Kidney epithelial cell (primary cell): ENCODE data around the gene KLRF2. TPM values are rescaled to one million over a fixed set of nuclear protein-coding genes. Genes with fewer than 3 reads are reported as not detected.

Experiments used
- DNase-seq: peaks from one replicate; pipeline ENCODE4 v3.0.0-alpha.2; 2010; ENCODE audit warnings: low read depth
- H3K27me3 ChIP-seq: 2 replicates; pipeline ENCODE4 v1.6.0; 2011; ENCODE audit warnings: low read length; ENCODE audit not compliant: control insufficient read depth, insufficient read depth
- H3K36me3 ChIP-seq: 2 replicates; pipeline ENCODE4 v1.5.1; 2011; ENCODE audit warnings: low read length; ENCODE audit not compliant: control insufficient read depth, insufficient read depth
- H3K4me3 ChIP-seq: 2 replicates; pipeline ENCODE4 v1.5.1; 2011; ENCODE audit warnings: low read depth, mild to moderate bottlenecking, control low read depth, low read length
- CTCF ChIP-seq: IDR thresholded peaks from 2 replicates; pipeline ENCODE4 v1.5.1; 2011; ENCODE audit warnings: mild to moderate bottlenecking, moderate library complexity, low read length, control low read depth, inconsistent platforms; ENCODE audit not compliant: insufficient read depth, poor library complexity, severe bottlenecking
- total RNA-seq: library from RNA; depleted of rRNA; stranded (reverse); fragments of >200 nt; gene quantifications from 2 replicates; pipeline ENCODE4 v1.2.3, GENCODE V29; 2015

Gene KLRF2
- total RNA-seq, 1 donor from 2014 or later = not detected

- TF ChIP-seq CTCF = peak; percentile 32
- H3K36me3 ChIP-seq = no peaks in the 10 kb centered on the region
- H3K27me3 ChIP-seq = peaks cover 4% of the 10 kb centered on the region
- H3K4me3 ChIP-seq = no peak overlapping the region
- no peak for DNase-seq
Observed at GRCh38 chr12:9940375-9940774, 59.1 kb downstream of the KLRF2 start.

GRCh38 chr12:9941838-9942237 is 60.5 kb downstream of the KLRF2 start:
- DNase-seq = no peak
- TF ChIP-seq CTCF = no peak
- Histone ChIP-seq H3K4me3 (no peak overlapping the region), H3K36me3 (no peaks in the 10 kb centered on the region), H3K27me3 (peaks cover 4% of the 10 kb centered on the region)

- Histone ChIP-seq H3K27me3 (peaks cover 4% of the 10 kb centered on the region), H3K4me3 (no peak overlapping the region), H3K36me3 (no peaks in the 10 kb centered on the region)
- no peak for DNase-seq
- no peak for TF ChIP-seq CTCF
Observed at GRCh38 chr12:9943240-9943639, 62.0 kb downstream of the KLRF2 start.

- no peaks in the 10 kb centered on the region for H3K36me3 ChIP-seq
- TF ChIP-seq CTCF = no peak
- DNase-seq = no peak
Observed at GRCh38 chr12:9944391-9944790, 63.1 kb downstream of the KLRF2 start.

More at GRCh38 chr12:9944391-9944790, 63.1 kb downstream of the KLRF2 start:
- Histone ChIP-seq H3K27me3 (peaks cover 4% of the 10 kb centered on the region), H3K4me3 (no peak overlapping the region)

Other genes starting within 250 kb of the KLRF2 start
- 6.9 and 10.1 TPM in 2 replicates for gene CLEC2D, start 211.8 kb upstream of the KLRF2 start, total RNA-seq
- not detected in 2 replicates for gene CLECL1, start 148.4 kb upstream of the KLRF2 start, total RNA-seq
- gene CD69, start 120.6 kb upstream of the KLRF2 start, total RNA-seq = 3.7 and 4.2 TPM in 2 replicates
- 0.17 TPM in 1 of 2 replicates, not detected in the other for gene KLRF1, start 54.0 kb upstream of the KLRF2 start, total RNA-seq
- 0.50 TPM in 1 of 2 replicates, not detected in the other for gene CLEC2B, start 12.1 kb upstream of the KLRF2 start, total RNA-seq
- gene CLEC2A, start 50.9 kb downstream of the KLRF2 start, total RNA-seq = not detected in 2 replicates
- gene CLEC12A, start 89.9 kb downstream of the KLRF2 start, total RNA-seq = not detected in 2 replicates
- not detected in 2 replicates for gene CLEC1B, start 117.6 kb downstream of the KLRF2 start, total RNA-seq
- gene CLEC12B, start 129.1 kb downstream of the KLRF2 start, total RNA-seq = not detected in 2 replicates
- not detected in 2 replicates for gene CLEC9A, start 149.2 kb downstream of the KLRF2 start, total RNA-seq
- gene CLEC1A, start 217.5 kb downstream of the KLRF2 start, total RNA-seq = 0.04 TPM in 1 of 2 replicates, not detected in the other
- gene CLEC7A, start 248.7 kb downstream of the KLRF2 start, total RNA-seq = 0.07 and 0.13 TPM in 2 replicates